ENCODE data around the gene PCGF5.

Gene PCGF5

GRCh38 chr10:91287276-91287675, 66.8 kb downstream of the PCGF5 start:
- no peak overlapping the region for H3K4me3 ChIP-seq (ENCODE audit: low read depth, low read length)
- no peak for TF ChIP-seq CTCF (IDR thresholded peaks at IDR 0.05; ENCODE audit: low read depth, low read length)

- no peak overlapping the region for H3K4me3 ChIP-seq (ENCODE audit: low read depth, low read length)
- no peak for TF ChIP-seq CTCF (IDR thresholded peaks at IDR 0.05; ENCODE audit: low read depth, low read length)
These were observed 67.4 kb downstream of the PCGF5 start for GRCh38 chr10:91287912-91288311.

- TF ChIP-seq CTCF (IDR thresholded peaks at IDR 0.05; ENCODE audit: low read depth, low read length) = no peak
- H3K4me3 ChIP-seq (ENCODE audit: low read depth, low read length) = no peak overlapping the region
These were observed 68.8 kb downstream of the PCGF5 start for GRCh38 chr10:91289305-91289704.

DNA sequence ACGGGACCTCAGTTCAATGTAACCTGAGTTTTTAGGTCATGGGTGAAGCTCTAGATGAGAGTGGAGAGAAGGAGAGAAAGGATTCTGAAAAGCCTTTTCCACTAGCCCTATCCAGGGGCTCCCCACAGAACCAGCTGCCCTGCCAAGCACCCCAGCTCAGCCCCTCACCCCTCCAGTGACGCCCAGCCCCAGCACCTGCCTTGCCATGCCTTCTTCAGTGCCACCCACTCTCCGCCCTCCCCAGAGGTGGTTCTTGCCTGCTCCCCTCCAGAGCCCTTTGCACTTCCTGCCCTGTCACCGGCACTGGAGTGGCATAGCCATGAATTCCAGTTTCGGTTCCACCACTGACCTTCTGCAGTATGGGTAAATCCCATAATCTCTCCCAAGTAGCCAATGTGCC, 70.1 kb downstream of the PCGF5 start:
- H3K4me3 ChIP-seq (ENCODE audit: low read depth, low read length) = no peak overlapping the region
- no peak for TF ChIP-seq CTCF (IDR thresholded peaks at IDR 0.05; ENCODE audit: low read depth, low read length)

DNA sequence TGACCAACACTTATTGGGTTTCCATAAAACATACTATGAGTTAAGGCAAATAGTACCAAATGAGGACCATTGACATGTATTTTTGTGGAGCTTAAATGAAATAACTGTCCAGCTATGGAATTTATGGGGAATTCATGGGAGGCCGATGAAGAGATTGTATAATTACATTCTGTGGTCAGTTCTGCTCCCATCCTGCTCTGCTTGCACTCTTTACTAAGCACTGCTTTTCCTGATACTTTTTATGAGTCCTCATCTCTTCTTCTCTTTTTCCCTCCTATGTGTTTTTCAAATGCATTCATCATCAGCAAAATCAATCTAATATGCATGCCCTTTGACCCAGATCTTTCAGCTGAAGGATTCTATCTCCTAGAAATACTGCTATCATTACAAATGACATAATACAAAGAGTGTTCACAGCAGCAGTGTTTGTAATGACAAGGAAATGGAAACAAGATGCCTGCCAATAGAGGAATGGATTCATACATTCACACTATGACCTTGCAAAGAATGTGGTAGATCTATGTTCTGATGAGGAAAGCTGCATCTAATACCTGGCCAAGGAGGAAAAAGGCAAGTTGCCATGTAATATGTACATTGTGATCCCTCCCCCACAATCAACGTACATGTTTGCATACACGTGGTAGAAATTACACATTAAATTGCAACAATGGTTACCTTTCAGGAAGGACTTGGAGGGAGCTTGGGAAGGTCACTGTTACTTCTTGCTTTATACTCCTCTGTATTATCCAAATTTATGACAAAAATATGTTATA, 73.9 kb downstream of the PCGF5 start:
- no peak for TF ChIP-seq CTCF (IDR thresholded peaks at IDR 0.05; ENCODE audit: low read depth, low read length)

DNA sequence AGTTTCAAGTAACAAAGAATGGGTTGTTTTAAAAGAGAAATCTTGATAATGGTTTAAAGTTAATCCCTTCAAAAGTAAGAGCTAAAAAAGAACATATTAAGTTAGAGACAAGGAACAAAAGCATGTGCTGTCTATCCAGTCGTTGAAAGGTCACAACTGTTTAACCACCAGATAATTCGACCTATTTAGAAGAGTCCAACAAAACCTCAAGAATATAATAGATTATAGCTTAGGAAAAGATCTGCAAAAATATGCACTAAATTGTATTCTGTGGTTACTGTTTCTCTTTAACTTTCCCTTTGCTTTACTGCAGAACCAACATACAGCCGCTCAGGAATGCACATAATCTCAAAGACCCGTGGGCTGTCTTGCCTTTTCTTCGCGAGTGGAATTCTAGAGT, 74.9 kb downstream of the PCGF5 start:
- no peak for TF ChIP-seq CTCF (IDR thresholded peaks at IDR 0.05; ENCODE audit: low read depth, low read length)
- no peak overlapping the region for H3K4me3 ChIP-seq (ENCODE audit: low read depth, low read length)

More for the DNA sequence above, 73.9 kb downstream of the PCGF5 start:
- H3K4me3 ChIP-seq (ENCODE audit: low read depth, low read length) = no peak overlapping the region

GRCh38 chr10:91296471-91296870, 76.0 kb downstream of the PCGF5 start:
- no peak overlapping the region for H3K4me3 ChIP-seq (ENCODE audit: low read depth, low read length)
- TF ChIP-seq CTCF (IDR thresholded peaks at IDR 0.05; ENCODE audit: low read depth, low read length) = no peak
